SK-N-SH (cell line): ENCODE measurements around the gene DEFB124.

ENCODE experiments used
- EZH2phosphoT487 ChIP-seq: fragments of 200-600 bp; sonication (generic); IDR thresholded peaks from 2 replicates; pipeline ENCODE4 v1.6.1; 2017; ENCODE audit warnings: low read depth, mixed run types, mild to moderate bottlenecking, antibody characterized with exemption, moderate library complexity, borderline replicate concordance
- GATA2 ChIP-seq: sonication (generic); formaldehyde crosslinking; IDR thresholded peaks from 2 replicates; pipeline ENCODE4 v1.5.0; 2020; ENCODE audit warnings: mild to moderate bottlenecking, missing genetic modification reagents
- JUND ChIP-seq: IDR thresholded peaks from 2 replicates; pipeline ENCODE4 v1.4.0; 2012
- RAD21 ChIP-seq: IDR thresholded peaks from 2 replicates; pipeline ENCODE4 v1.6.1; 2012; ENCODE audit warnings: mild to moderate bottlenecking, low read length
- TEAD4 ChIP-seq: IDR thresholded peaks from 2 replicates; pipeline ENCODE4 v1.4.0; 2012; ENCODE audit warnings: mild to moderate bottlenecking, borderline replicate concordance; ENCODE audit not compliant: insufficient read depth
- YY1 ChIP-seq: IDR thresholded peaks from 2 replicates; pipeline ENCODE4 v1.4.0; 2012; ENCODE audit warnings: low read depth, mild to moderate bottlenecking
- TF ChIP-seq, protein P1 (sequence below): IDR thresholded peaks from 2 replicates; pipeline ENCODE4 v1.4.0; 2012; ENCODE audit warnings: low read depth
- TF ChIP-seq, protein P2 (sequence below): fragments of 200-600 bp; sonication (generic); IDR thresholded peaks from 2 replicates; pipeline ENCODE4 v1.6.1; 2017; ENCODE audit warnings: antibody characterized with exemption, mild to moderate bottlenecking, moderate library complexity
- TF ChIP-seq, protein P3 (sequence below): IDR thresholded peaks from 2 replicates; pipeline ENCODE4 v1.4.0; 2012; ENCODE audit warnings: low read depth, borderline replicate concordance
- TF ChIP-seq, protein P4 (sequence below): IDR thresholded peaks from 2 replicates; pipeline ENCODE4; 2012

DNA sequence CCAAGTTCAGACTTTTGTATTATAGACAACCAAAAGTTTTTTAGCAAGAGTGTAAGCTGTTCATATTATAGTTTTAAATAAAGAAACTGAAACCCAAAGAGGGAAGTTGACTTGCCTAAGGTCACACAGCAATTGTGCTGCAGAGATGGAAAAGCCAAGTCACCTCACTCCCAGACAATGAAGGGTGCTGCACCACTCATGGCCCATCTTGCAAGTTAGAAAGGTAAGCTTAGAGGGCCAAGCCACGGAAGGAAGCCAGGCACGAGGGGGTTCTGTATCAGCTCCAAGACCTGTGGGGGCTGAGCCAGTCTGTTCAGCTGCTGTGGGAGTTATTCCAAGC, 860 bp downstream of the DEFB124 start:
- TF ChIP-seq, protein P1, sequence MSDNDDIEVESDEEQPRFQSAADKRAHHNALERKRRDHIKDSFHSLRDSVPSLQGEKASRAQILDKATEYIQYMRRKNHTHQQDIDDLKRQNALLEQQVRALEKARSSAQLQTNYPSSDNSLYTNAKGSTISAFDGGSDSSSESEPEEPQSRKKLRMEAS = no peak
- no peak for TF ChIP-seq RAD21
- TF ChIP-seq YY1 = no peak
- TF ChIP-seq, protein P2, sequence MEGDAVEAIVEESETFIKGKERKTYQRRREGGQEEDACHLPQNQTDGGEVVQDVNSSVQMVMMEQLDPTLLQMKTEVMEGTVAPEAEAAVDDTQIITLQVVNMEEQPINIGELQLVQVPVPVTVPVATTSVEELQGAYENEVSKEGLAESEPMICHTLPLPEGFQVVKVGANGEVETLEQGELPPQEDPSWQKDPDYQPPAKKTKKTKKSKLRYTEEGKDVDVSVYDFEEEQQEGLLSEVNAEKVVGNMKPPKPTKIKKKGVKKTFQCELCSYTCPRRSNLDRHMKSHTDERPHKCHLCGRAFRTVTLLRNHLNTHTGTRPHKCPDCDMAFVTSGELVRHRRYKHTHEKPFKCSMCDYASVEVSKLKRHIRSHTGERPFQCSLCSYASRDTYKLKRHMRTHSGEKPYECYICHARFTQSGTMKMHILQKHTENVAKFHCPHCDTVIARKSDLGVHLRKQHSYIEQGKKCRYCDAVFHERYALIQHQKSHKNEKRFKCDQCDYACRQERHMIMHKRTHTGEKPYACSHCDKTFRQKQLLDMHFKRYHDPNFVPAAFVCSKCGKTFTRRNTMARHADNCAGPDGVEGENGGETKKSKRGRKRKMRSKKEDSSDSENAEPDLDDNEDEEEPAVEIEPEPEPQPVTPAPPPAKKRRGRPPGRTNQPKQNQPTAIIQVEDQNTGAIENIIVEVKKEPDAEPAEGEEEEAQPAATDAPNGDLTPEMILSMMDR = no peak
- no peak for TF ChIP-seq GATA2 (CRISPR knock-in tag)
- TF ChIP-seq EZH2phosphoT487 = no peak
- no peak for TF ChIP-seq TEAD4
- no peak for TF ChIP-seq JUND
- TF ChIP-seq, protein P3, sequence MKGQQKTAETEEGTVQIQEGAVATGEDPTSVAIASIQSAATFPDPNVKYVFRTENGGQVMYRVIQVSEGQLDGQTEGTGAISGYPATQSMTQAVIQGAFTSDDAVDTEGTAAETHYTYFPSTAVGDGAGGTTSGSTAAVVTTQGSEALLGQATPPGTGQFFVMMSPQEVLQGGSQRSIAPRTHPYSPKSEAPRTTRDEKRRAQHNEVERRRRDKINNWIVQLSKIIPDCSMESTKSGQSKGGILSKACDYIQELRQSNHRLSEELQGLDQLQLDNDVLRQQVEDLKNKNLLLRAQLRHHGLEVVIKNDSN = no peak
- TF ChIP-seq, protein P4, sequence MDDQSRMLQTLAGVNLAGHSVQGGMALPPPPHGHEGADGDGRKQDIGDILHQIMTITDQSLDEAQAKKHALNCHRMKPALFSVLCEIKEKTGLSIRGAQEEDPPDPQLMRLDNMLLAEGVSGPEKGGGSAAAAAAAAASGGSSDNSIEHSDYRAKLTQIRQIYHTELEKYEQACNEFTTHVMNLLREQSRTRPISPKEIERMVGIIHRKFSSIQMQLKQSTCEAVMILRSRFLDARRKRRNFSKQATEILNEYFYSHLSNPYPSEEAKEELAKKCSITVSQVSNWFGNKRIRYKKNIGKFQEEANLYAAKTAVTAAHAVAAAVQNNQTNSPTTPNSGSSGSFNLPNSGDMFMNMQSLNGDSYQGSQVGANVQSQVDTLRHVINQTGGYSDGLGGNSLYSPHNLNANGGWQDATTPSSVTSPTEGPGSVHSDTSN = no peak
